ENCODE results near the gene LRMDA. TPM values are rescaled to one million over a fixed set of nuclear protein-coding genes. Genes with fewer than 3 reads are reported as not detected.

The LRMDA gene
- total and polyA plus RNA-seq, 12 donors = 30.7 to 132 (median 78.1) TPM

- H3K4me3 ChIP-seq = no peak overlapping the region
- TF ChIP-seq CTCF (IDR thresholded peaks at IDR 0.05) (no peak), POLR2A (IDR thresholded peaks at IDR 0.05) (no peak)
- peaks cover 0 to 6% of the 10 kb centered on the region in 2 donors for H3K4me1 ChIP-seq (replicated peaks in 1 of 2)
- no peak for DNase-seq
- no peaks in the 10 kb centered on the region for H3K27me3 ChIP-seq
- H3K36me3 ChIP-seq (replicated peaks in 1 of 2) = no peaks in the 10 kb centered on the region
- no peak overlapping the region for H3K27ac ChIP-seq
- H3K9me3 ChIP-seq (replicated peaks in 1 of 3) = no peaks in the 10 kb centered on the region
- intact Hi-C loops (cut with DNase I) = no loop called here
Observed at GRCh38 chr10:75607576-75607975, 176.2 kb downstream of the LRMDA start.

GRCh38 chr10:75610183-75610582, 178.8 kb downstream of the LRMDA start:
- no peak overlapping the region for H3K27ac ChIP-seq
- WGBS, 4 donors = 0 to 51% (median 1%) methylated on average over 1 of the region's 1 CpG
- TF ChIP-seq POLR2A (IDR thresholded peaks at IDR 0.05) (no peak), CTCF (IDR thresholded peaks at IDR 0.05) (no peak)
- no peaks in the 10 kb centered on the region for H3K27me3 ChIP-seq
- DNase-seq = no peak
- peaks cover 10 to 30% of the 10 kb centered on the region in 2 donors for H3K4me1 ChIP-seq (replicated peaks in 1 of 2)
- H3K36me3 ChIP-seq (replicated peaks in 1 of 2) = no peaks in the 10 kb centered on the region
- no peaks in the 10 kb centered on the region for H3K9me3 ChIP-seq (replicated peaks in 1 of 3)
- H3K4me3 ChIP-seq = no peak overlapping the region
- intact Hi-C loops (cut with DNase I) = no loop called here

- H3K27me3 ChIP-seq = no peaks in the 10 kb centered on the region
Observed at GRCh38 chr10:75611172-75611992, 180.0 kb downstream of the LRMDA start.

GRCh38 chr10:75611993-75612372, 180.6 kb downstream of the LRMDA start:
- Histone ChIP-seq H3K9me3 (replicated peaks in 1 of 3) (no peaks in the 10 kb centered on the region), H3K36me3 (replicated peaks in 1 of 2) (no peaks in the 10 kb centered on the region), H3K4me3 (no peak overlapping the region), H3K27ac (peak overlapping the region in 4 of 5 donors; percentile 33 to 84 (median 39)), H3K4me1 (replicated peaks in 1 of 2) (peaks cover 13 to 34% of the 10 kb centered on the region in 2 donors), H3K27me3 (no peaks in the 10 kb centered on the region)
- TF ChIP-seq CTCF (IDR thresholded peaks at IDR 0.05) (no peak), POLR2A (IDR thresholded peaks at IDR 0.05) (no peak)
- intact Hi-C loops (cut with DNase I) = no loop called here
- WGBS, 4 donors = 81 to 89% (median 85%) methylated on average over 3 of the region's 3 CpGs
- DNase-seq = no peak

More at GRCh38 chr10:75611172-75611992, 180.0 kb downstream of the LRMDA start:
- no peaks in the 10 kb centered on the region for H3K9me3 ChIP-seq (replicated peaks in 1 of 3)
- no peaks in the 10 kb centered on the region for H3K36me3 ChIP-seq (replicated peaks in 1 of 2)
- peaks cover 10 to 34% of the 10 kb centered on the region in 2 donors for H3K4me1 ChIP-seq (replicated peaks in 1 of 2)
- H3K27ac ChIP-seq = peak overlapping the region in 4 of 5 donors; percentile 33 to 84 (median 39)
- WGBS, 4 donors = 82 to 92% (median 88%) methylated on average over 6 to 7 of the region's 7 CpGs
- H3K4me3 ChIP-seq = no peak overlapping the region
- DNase-seq = no peak
- intact Hi-C loops (cut with DNase I) = no loop called here
- TF ChIP-seq CTCF (IDR thresholded peaks at IDR 0.05) = no peak
- no peak for TF ChIP-seq POLR2A (IDR thresholded peaks at IDR 0.05)

Measured in adrenal gland (tissue), 12 donors.